Activated CD8-positive, alpha-beta T cell treated with anti-CD3 and anti-CD28 coated beads, Interleukin-2, amount 10 ng/mL, durations not matched to agents 7 days and 5 days (primary cell): ENCODE data around the gene NDUFC2. TPM values are rescaled to one million over a fixed set of nuclear protein-coding genes. Genes with fewer than 3 reads are reported as not detected.
"Not testable (repeated sequence)": the region's sequence is repeated elsewhere in the genome, so short reads cannot be mapped to it uniquely, and the experiment has no call there.

Source experiments
- ATAC-seq: fragments of 150-1000 bp; cut with Tn5 transposase; one replicate; pipeline ENCODE4 v1.10.0; 2021; ENCODE audit warnings: moderate library complexity
- CTCF ChIA-PET: fragments of 350-600 bp; sonication (Branson Sonifier 250); formaldehyde crosslinking; loops from one replicate; lab custom pipeline; 2021; ENCODE audit warnings: antibody characterized with exemption; lab: Charles Lee
- POLR2A ChIA-PET: fragments of 350-600 bp; sonication (Branson Sonifier 250); formaldehyde crosslinking; loops from one replicate; lab custom pipeline; 2021; ENCODE audit warnings: antibody characterized with exemption; lab: Charles Lee
- DNase-seq: peaks from one replicate; pipeline ENCODE4 v3.0.0-alpha.2; 2020
- H3K27ac Mint-ChIP-seq: one replicate; pipeline ENCODE4 v1.8.0; 2021; ENCODE audit warnings: mild to moderate bottlenecking, mixed read lengths
- H3K27me3 Mint-ChIP-seq: one replicate; pipeline ENCODE4 v1.8.0; 2021; ENCODE audit warnings: low read depth, mixed read lengths
- H3K36me3 Mint-ChIP-seq: one replicate; pipeline ENCODE4 v1.8.0; 2021; ENCODE audit warnings: low read depth, mixed read lengths
- H3K4me1 Mint-ChIP-seq: one replicate; pipeline ENCODE4 v1.8.0; 2021; ENCODE audit warnings: low read depth, mixed read lengths
- H3K4me3 Mint-ChIP-seq: one replicate; pipeline ENCODE4 v1.8.0; 2021; ENCODE audit warnings: mild to moderate bottlenecking, mixed read lengths
- H3K9me3 Mint-ChIP-seq: one replicate; pipeline ENCODE4 v1.8.0; 2022; ENCODE audit warnings: mixed read lengths; ENCODE audit not compliant: insufficient read depth
- total RNA-seq, 2 experiments: library from RNA; stranded (reverse); gene quantifications; one replicate each; pipeline ENCODE4 v1.2.3, GENCODE V29; 2021

Gene NDUFC2
- total RNA-seq, 2 experiments from 2014 or later: 193 TPM

DNA sequence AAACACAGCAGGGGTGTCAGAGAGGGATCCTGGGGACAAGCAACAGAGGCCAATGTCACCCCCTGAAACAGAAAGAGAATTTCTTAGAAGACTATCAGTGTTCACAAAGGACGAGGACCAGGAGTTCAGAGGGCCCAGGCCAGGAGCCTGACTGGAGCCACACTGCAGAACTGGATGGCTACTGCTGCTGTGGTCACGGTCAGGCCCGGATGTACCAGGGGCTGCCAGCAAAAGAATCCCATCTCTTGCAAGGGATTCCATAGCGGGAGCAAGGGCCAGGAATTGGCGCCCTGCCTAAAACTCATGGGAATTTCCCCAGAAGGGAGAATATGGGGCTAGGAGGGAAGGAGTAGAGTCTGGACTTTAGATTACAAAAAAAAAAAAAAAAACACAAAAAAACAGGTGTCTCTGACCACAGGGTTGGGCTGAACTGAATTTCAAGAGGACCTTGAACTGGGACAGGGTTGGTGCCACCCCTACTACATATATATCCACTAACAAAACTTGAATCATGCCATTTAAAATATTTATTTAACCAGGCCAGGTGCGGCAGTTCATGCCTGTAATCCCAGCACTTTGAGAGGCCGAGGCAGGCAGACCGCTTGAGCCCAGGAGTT is 40.9 kb downstream of the NDUFC2 start:
- Mint-ChIP-seq H3K4me1 (peaks cover 16% of the 10 kb centered on the region), H3K27me3 (no peaks in the 10 kb centered on the region), H3K27ac (no peak overlapping the region), H3K9me3 (no peaks in the 10 kb centered on the region), H3K4me3 (no peak overlapping the region), H3K36me3 (no peaks in the 10 kb centered on the region)
- ChIA-PET CTCF (interaction anchor here (1.4 kb wide), 1 partner anchor 525 kb away, joined by 4 read pairs; no protein-coding TSS in a partner anchor), POLR2A (interaction anchor here (1.2 to 1.5 kb wide), 2 partner anchors 44 to 101 kb away, joined by 3 to 5 read pairs; partner anchors contain the start of gene ALG8)
- no peak for DNase-seq
- ATAC-seq: no peak

DNA sequence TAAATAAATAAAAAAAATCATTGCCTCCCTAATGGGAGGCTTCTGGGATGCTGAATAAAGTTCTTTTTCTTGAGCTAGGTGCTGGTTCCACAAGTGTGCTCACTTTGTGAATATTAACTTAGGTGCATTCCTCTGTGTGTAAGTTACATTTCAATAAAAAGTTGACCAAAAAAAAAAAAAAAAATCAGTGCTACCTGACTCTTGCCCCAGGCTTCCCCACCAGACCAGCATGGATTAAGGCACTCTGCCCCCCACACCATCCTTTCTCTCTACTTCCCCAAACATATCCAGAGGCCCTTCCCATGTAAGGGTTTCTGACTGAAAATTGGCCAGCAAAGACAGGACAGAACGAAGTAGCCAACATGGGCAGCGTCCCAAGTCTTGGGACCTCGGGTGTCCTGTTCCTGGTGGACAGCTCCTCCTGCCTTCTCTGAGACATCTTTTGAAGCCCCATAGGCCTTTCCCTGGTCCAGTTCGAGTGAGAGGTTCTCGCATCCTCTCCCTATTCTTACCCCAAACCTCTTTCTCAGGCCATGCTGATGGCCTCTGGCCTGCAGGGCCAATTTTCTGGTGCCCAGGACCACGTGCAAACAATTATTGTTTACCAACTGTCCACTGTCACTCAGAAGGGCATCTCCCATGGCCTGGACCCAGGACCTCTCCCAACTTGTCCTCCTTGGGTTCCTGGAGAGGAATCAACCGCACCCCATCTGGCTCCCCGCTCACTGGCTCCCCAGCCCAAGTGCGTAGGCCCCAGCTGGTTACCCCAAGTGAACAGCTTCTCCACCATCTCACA is 41.6 kb downstream of the NDUFC2 start:
- no peaks in the 10 kb centered on the region for H3K27me3 Mint-ChIP-seq
- H3K27ac Mint-ChIP-seq: no peak overlapping the region
- ATAC-seq (no peak), DNase-seq (no peak)
- peaks cover 16% of the 10 kb centered on the region for H3K4me1 Mint-ChIP-seq
- H3K4me3 Mint-ChIP-seq: no peak overlapping the region
- ChIA-PET CTCF (interaction anchor here (4.6 kb wide), 1 partner anchor 8 kb away, joined by 17 read pairs; no protein-coding TSS in a partner anchor), POLR2A (interaction anchor here (1.5 kb wide), 1 partner anchor 101 kb away, joined by 3 read pairs; the partner anchor contains the start of gene ALG8)
- H3K36me3 Mint-ChIP-seq: no peaks in the 10 kb centered on the region
- H3K9me3 Mint-ChIP-seq: no peaks in the 10 kb centered on the region

DNA sequence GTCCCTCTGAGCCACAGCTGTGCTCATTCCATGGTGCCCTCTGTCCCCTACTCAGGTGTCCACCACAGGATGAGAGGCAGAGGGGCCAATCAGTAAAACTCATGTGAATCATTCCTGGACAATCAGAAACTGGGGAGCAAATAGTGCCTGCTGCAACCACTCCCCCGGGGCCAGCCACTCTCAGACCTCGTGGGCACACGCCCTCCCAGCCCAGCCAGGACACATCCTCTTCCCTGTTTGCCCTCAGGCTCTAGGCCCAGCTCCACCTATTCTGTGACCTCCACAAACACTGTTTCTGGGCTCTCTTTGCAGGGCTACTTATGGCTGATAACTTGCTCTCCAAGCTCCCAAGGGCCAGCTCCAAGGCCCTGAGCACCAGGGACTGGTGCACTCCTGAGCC is 42.6 kb downstream of the NDUFC2 start:
- H3K9me3 Mint-ChIP-seq: no peaks in the 10 kb centered on the region
- POLR2A ChIA-PET: interaction anchor here (1.5 kb wide), 1 partner anchor 102 kb away, joined by 3 read pairs; the partner anchor contains the start of gene ALG8

DNA sequence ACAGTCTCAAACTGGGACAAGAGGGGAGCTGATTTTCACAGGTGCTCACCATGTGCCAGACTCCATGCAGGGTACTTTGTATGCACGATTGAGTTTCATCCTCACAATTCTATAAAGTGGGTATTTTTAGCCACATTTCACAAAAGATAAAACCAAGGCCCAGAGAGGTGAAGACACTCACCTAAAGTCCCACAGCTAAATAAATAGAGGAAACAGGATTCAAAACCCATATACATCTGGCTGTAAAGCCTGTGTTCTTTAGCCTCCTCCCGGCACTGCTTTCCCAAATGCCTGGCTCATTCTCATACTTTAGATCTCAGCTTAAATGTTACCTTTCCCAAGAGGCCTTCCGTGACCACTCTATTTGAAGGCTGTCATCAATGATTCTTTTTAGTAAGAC is 43.3 kb downstream of the NDUFC2 start:
- no peak for DNase-seq
- Mint-ChIP-seq H3K4me3 (no peak overlapping the region), H3K27ac (no peak overlapping the region), H3K9me3 (no peaks in the 10 kb centered on the region), H3K4me1 (peaks cover 16% of the 10 kb centered on the region), H3K36me3 (no peaks in the 10 kb centered on the region), H3K27me3 (no peaks in the 10 kb centered on the region)
- ChIA-PET POLR2A (no interaction called here), CTCF (interaction anchor here (4.6 kb wide), 1 partner anchor 9 kb away, joined by 17 read pairs; no protein-coding TSS in a partner anchor)
- ATAC-seq: no peak

More for the DNA sequence above, 42.6 kb downstream of the NDUFC2 start:
- DNase-seq (no peak), ATAC-seq (no peak)
- CTCF ChIA-PET: interaction anchor here (4.6 kb wide), 1 partner anchor 9 kb away, joined by 17 read pairs; no protein-coding TSS in a partner anchor
- Mint-ChIP-seq H3K27me3 (no peaks in the 10 kb centered on the region), H3K4me1 (peaks cover 16% of the 10 kb centered on the region), H3K27ac (no peak overlapping the region), H3K36me3 (no peaks in the 10 kb centered on the region), H3K4me3 (no peak overlapping the region)

DNA sequence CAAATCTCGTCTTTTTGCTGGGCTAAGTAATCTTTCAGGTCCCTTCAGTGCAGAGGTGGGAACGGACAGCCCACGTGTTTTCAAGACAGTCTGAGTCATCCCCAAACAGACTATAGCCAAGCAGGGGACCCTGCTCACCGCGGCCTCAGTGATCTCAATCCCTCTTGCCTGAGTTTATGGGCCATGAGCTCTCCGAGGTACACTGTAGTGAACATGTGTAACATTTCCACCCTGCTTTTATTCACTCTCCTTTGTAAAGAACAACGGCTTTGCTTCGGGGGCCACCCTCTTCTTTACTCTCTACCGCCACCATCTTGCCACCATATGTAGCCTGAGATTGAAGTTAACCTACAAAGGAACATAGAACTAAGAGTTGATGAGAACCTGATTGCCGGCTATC is 45.0 kb downstream of the NDUFC2 start:
- no peaks in the 10 kb centered on the region for H3K9me3 Mint-ChIP-seq
- CTCF ChIA-PET: interaction anchor here (4.6 kb wide), 1 partner anchor 11 kb away, joined by 17 read pairs; no protein-coding TSS in a partner anchor
- H3K27me3 Mint-ChIP-seq: peaks cover 2% of the 10 kb centered on the region
- H3K36me3 Mint-ChIP-seq: no peaks in the 10 kb centered on the region
- ATAC-seq: no peak
- no peak overlapping the region for H3K27ac Mint-ChIP-seq
- no peak for DNase-seq
- POLR2A ChIA-PET: no interaction called here
- H3K4me1 Mint-ChIP-seq: peaks cover 5% of the 10 kb centered on the region
- no peak overlapping the region for H3K4me3 Mint-ChIP-seq

DNA sequence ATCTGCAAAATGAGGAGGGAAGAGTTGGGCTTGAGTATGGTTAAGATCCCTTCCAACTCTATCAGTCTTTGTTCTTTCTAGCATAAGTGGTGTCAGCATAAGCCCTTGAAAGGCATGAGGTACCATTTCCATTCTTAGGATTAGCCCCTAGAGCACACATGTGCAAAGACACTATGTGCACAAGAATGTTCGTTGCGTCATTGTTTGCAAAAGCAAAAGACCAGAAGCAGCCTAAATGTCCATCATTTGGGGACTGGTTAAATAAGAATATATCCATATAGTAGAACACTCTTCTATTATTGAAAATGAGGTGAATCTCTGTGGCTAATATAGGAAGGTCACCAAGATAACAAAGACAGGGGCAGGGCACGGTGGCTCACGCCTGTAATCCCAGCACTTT is 46.6 kb downstream of the NDUFC2 start:
- POLR2A ChIA-PET: no interaction called here
- Mint-ChIP-seq H3K36me3 (no peaks in the 10 kb centered on the region), H3K4me3 (no peak overlapping the region), H3K9me3 (no peaks in the 10 kb centered on the region), H3K27me3 (peaks cover 2% of the 10 kb centered on the region), H3K4me1 (no peaks in the 10 kb centered on the region), H3K27ac (no peak overlapping the region)
- CTCF ChIA-PET: no interaction called here
- DNase-seq: no peak
- ATAC-seq: no peak

DNA sequence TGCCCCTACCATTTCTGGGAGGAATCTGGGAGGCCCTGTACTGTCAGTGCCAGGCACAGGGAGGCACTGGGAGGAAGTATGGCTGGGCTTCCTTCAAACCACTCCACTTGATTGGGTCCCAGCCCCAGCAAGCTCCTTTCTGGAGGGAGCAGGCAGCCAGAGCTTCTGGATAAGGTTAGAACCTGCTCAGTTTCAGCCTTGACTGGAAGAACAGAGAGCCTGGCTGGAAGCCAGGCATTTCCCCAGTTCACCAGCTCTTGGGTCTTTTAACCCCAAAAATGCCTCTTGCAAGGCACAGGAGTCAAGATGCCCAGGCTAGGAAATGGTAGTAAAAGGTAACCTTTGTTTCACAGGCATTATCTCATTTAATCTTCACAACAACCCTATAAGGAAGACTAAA is 47.6 kb downstream of the NDUFC2 start:
- H3K4me3 Mint-ChIP-seq: no peak overlapping the region
- no peak overlapping the region for H3K27ac Mint-ChIP-seq
- no peaks in the 10 kb centered on the region for H3K9me3 Mint-ChIP-seq
- DNase-seq: no peak
- H3K4me1 Mint-ChIP-seq: no peaks in the 10 kb centered on the region
- no peaks in the 10 kb centered on the region for H3K36me3 Mint-ChIP-seq
- ATAC-seq: no peak
- ChIA-PET POLR2A (no interaction called here), CTCF (interaction anchor here (2.1 kb wide), 1 partner anchor 14 kb away, joined by 5 read pairs; no protein-coding TSS in a partner anchor)
- H3K27me3 Mint-ChIP-seq: peaks cover 2% of the 10 kb centered on the region

DNA sequence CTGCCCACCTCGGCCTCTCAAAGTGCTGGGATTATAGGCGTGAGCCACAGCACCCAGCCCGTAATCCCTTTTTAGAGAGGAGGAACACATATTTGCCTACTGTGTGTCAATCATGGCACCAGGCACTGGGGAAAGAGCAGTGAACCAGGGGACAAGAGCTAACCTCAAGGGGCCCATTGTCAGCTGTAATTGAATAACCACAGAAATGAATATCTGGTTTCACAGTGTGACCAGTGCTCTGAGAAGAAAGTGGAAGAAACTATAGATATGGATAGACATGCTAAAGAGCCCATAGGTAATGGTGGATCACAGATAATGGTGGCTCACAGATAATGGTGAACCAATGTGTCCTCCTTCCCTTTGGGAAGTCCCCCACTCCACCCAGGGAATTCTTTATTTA is 48.0 kb downstream of the NDUFC2 start:
- no peak overlapping the region for H3K27ac Mint-ChIP-seq
- peaks cover 2% of the 10 kb centered on the region for H3K27me3 Mint-ChIP-seq
- CTCF ChIA-PET: interaction anchor here (2.1 kb wide), 1 partner anchor 14 kb away, joined by 5 read pairs; no protein-coding TSS in a partner anchor
- H3K36me3 Mint-ChIP-seq: no peaks in the 10 kb centered on the region
- POLR2A ChIA-PET: no interaction called here
- DNase-seq: no peak
- H3K4me1 Mint-ChIP-seq: no peaks in the 10 kb centered on the region
- no peak overlapping the region for H3K4me3 Mint-ChIP-seq
- H3K9me3 Mint-ChIP-seq: no peaks in the 10 kb centered on the region
- ATAC-seq: no peak

DNA sequence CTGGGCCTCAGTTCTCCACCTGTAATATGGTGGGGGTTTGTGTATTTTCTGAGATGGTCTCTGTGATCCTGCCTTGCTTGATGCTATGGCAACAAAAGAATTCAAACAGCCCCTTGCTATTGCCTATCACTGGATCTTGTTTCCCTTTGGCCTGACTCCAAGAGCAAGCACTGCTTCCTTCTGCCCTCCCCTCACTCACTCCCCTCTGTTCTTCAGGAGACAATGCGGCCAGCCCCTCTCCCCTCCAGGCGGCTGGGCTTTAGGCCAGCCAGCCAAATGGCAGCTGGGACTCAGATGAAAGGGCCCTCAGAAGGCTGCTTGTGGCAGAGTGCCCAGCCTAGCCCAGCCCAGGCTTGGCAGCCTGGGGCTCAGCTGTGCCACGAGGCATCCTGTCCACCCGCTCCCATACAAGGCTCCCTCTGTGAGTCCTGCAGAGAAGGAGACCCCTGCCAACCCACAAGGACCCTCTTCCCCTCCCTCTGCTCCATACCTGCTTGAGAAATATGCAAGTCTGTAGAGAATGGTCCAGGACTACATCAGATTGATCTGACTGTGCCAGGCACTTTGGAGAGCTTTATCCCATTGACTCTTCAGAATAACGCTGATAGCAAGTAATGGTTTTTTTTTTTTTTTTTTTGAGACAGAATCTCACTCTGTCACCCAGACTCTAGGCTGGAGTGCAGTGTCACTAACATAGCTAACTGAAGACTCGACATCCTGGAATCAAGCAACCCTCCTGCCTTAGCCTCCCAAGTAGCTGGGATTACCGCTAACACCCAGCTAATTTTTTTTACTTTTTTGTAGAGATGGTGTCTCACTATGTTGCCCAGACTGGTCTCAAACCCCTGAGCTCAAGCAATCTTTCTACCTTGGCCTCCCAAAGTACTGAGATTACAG is 49.0 kb downstream of the NDUFC2 start:
- no peak overlapping the region for H3K4me3 Mint-ChIP-seq

DNA sequence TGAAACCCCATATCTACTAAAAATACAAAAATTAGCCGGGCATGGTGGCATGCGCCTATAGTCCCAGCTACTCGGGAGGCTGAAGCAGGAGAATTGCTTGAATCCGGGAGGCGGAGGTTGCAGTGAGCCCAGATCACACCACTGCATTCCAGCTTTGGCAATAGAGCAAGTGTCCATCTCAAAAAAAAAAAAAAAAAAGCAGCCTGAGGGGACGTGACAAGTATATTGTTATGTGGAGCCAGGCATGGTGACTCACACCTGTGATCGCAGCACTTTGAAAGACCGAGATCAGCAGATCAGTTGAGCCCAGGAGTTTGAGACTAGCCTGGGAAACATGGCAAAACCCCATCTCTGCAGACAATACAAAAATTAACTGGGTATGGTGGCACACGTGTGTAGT is 51.2 kb downstream of the NDUFC2 start:
- H3K4me1 Mint-ChIP-seq, H3K9me3 Mint-ChIP-seq, DNase-seq, POLR2A ChIA-PET, ATAC-seq, H3K27me3 Mint-ChIP-seq, H3K4me3 Mint-ChIP-seq, H3K27ac Mint-ChIP-seq, H3K36me3 Mint-ChIP-seq: not testable (repeated sequence)
- CTCF ChIA-PET: interaction anchor here (0.9 kb wide), 1 partner anchor 19 kb away, joined by 3 read pairs; no protein-coding TSS in a partner anchor

More for the DNA sequence above, 49.0 kb downstream of the NDUFC2 start:
- Mint-ChIP-seq H3K36me3 (no peaks in the 10 kb centered on the region), H3K27me3 (peaks cover 2% of the 10 kb centered on the region), H3K9me3 (no peaks in the 10 kb centered on the region), H3K4me1 (no peaks in the 10 kb centered on the region), H3K27ac (no peak overlapping the region)
- no peak for DNase-seq
- POLR2A ChIA-PET: no interaction called here
- CTCF ChIA-PET: interaction anchor here (2.1 kb wide), 1 partner anchor 15 kb away, joined by 5 read pairs; no protein-coding TSS in a partner anchor
- no peak for ATAC-seq

DNA sequence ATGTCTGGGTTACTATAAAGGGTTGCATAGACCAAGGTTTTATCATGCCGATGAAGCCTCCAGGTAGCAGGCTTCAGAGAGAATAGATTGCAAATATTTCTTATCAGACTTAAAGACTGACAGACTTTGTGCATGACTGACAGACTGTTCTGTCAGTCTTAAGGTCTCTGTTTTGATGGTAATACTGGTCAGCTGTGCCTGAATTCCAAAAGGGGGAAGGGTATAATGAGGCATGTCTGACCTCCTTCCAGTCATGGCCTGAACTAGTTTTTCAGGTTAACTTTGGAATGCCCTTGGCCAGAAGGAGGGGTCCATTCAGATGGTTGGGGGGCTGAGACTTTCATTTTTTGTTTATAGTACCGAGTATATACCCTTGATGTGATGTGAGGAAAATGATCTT is 51.9 kb downstream of the NDUFC2 start:
- Mint-ChIP-seq H3K36me3 (no peaks in the 10 kb centered on the region), H3K4me1 (peaks cover 1% of the 10 kb centered on the region), H3K9me3 (no peaks in the 10 kb centered on the region), H3K27me3 (peaks cover 4% of the 10 kb centered on the region), H3K27ac (no peak overlapping the region), H3K4me3 (no peak overlapping the region)
- ATAC-seq (no peak), DNase-seq (no peak)
- CTCF ChIA-PET: no interaction called here
- POLR2A ChIA-PET: no interaction called here
